HG02852 (cell line): ENCODE data around the gene RORC.
"Not testable (repeated sequence)": the region's sequence is repeated elsewhere in the genome, so short reads cannot be mapped to it uniquely, and the experiment has no call there.

Experiments
- ATAC-seq: cut with Tn5 transposase; IDR thresholded peaks from one replicate; pipeline ENCODE4 v1.9.1; 2021; ENCODE audit warnings: mild to moderate bottlenecking, moderate library complexity; ENCODE audit not compliant: unreplicated experiment

The RORC gene

GRCh38 chr1:151807131-151807530, 24.5 kb downstream of the RORC start:
- ATAC-seq, result no peak

- ATAC-seq, result no peak
These were observed 25.4 kb downstream of the RORC start for GRCh38 chr1:151806170-151806569.

GRCh38 chr1:151805066-151805820, 26.4 kb downstream of the RORC start, which contains the start of gene LINGO4:
Gene LINGO4, minus strand, starts transcription at chr1:151805419. Its CDS starts 2,715 bp downstream, at chr1:151802704.
- ATAC-seq, result no peak

- no peak for ATAC-seq
These were observed 27.7 kb downstream of the RORC start for GRCh38 chr1:151803915-151804314.

- ATAC-seq, result no peak
These were observed 28.4 kb downstream of the RORC start for GRCh38 chr1:151803164-151803563.

- no peak for ATAC-seq
These were observed 29.2 kb downstream of the RORC start for GRCh38 chr1:151802372-151802771.

- no peak for ATAC-seq
These were observed 29.8 kb downstream of the RORC start for GRCh38 chr1:151801846-151802245.

GRCh38 chr1:151801310-151801820, 30.2 kb downstream of the RORC start:
- no peak for ATAC-seq

- no peak for ATAC-seq
These were observed 30.8 kb downstream of the RORC start for GRCh38 chr1:151800830-151801229.

GRCh38 chr1:151799179-151800022, 32.2 kb downstream of the RORC start:
- no peak for ATAC-seq

- ATAC-seq, result no peak
These were observed 33.0 kb downstream of the RORC start for GRCh38 chr1:151798571-151798970.

GRCh38 chr1:151790940-151791651, 40.5 kb downstream of the RORC start:
- no peak for ATAC-seq

GRCh38 chr1:151790071-151790939, 41.3 kb downstream of the RORC start, which contains the start of gene TDRKH:
Gene TDRKH, minus strand, starts transcription at chr1:151790500. Its CDS starts 7,478 bp downstream, at chr1:151783022.
- ATAC-seq, result peak; percentile 97

- no peak for ATAC-seq
These were observed 43.9 kb downstream of the RORC start for GRCh38 chr1:151787689-151788088.

- ATAC-seq, result no peak
These were observed 47.8 kb downstream of the RORC start for GRCh38 chr1:151783796-151784195.

GRCh38 chr1:151782741-151783140, 48.9 kb downstream of the RORC start:
- no peak for ATAC-seq

GRCh38 chr1:151782026-151782425, 49.6 kb downstream of the RORC start:
- not testable (repeated sequence) for ATAC-seq

GRCh38 chr1:151780736-151781135, 50.9 kb downstream of the RORC start:
- ATAC-seq, result not testable (repeated sequence)

- ATAC-seq, result no peak
These were observed 51.8 kb downstream of the RORC start for GRCh38 chr1:151779852-151780251.

GRCh38 chr1:151777317-151777716, 54.3 kb downstream of the RORC start:
- ATAC-seq, result no peak
